ENCODE data around the gene TMEM117.

The TMEM117 gene

DNA sequence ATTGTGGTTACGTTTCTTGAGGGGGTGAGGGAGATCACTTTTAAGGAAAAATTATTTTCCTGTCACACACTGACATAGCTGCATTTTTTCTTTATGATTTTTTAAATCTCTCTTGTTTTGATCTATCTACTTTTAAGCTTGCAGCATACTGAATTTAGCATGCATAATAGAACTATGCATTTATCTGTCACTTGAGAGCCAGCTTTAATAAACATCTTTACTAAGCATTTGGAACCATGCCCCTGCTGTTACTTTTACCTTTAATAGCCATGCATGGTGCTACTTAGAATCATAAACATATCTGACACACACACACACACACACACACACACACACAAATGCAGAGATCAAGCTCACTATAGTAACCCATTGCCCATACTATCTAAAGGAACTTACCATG lies 554.0 kb downstream of the TMEM117 start:
- DNase-seq = peak in 1 of 2 experiments; percentile 36

GRCh38 chr12:44397631-44398030 lies 561.8 kb downstream of the TMEM117 start:
- peak; percentile 47 to 60 for DNase-seq

DNA sequence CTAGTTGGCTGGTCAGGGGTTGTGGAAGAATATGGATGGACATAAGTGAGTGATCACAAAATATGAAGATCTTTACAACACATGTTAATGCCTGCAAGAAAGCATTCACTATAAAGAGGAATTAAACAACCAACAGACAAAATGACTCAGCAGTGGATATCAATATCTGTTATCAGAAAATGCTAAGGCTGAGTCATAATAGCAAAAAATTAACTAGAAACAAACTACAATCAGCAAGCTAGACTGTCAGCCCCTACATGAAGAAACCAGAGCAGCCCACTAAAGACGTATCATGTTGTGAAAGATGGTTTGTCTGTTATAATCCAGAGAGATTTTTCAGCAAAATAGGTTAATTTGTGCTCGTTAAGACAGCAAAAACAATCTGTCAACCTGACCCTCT lies 567.3 kb downstream of the TMEM117 start:
- DNase-seq = no peak

DNA sequence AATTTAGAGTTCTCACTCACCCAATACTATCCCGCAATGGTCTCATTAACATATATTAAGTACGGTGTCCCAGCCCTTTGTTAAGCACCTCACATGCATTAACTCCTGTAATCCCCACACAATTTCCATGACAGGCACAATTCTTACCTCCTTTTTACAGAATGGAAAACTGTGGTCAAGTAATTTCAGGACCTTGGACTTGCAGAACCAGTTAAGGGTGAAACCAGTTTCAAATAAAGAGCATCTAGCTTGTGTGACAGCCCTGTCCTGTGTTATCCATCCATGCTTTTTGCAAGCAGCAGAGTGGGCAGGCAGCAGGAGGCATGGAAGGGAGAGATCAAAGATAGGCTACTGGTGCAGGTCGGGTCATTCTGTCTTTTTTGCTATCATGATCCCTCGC lies 569.4 kb downstream of the TMEM117 start:
- DNase-seq = no peak

DNA sequence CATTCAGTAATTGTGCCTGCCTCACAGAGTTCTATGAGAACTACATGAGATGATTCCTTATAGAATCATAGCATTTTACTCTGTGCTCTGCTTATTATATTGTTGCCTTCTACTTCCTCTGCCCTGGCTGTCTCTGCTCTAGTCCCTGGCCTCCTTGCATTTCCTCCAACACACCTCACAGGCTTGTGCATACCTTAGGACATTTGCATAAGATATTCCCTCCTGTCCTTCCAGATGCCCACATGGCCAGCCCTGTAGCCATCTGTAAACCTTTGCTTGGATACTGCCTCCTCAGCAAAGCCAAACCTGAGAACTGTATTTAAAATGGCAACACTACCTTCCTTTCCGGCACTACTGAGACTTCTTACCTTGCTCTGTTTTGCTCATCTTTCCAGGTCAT lies 586.7 kb downstream of the TMEM117 start:
- no peak for DNase-seq

- no peak for DNase-seq
Observed at GRCh38 chr12:44428825-44429224, 592.9 kb downstream of the TMEM117 start.

DNA sequence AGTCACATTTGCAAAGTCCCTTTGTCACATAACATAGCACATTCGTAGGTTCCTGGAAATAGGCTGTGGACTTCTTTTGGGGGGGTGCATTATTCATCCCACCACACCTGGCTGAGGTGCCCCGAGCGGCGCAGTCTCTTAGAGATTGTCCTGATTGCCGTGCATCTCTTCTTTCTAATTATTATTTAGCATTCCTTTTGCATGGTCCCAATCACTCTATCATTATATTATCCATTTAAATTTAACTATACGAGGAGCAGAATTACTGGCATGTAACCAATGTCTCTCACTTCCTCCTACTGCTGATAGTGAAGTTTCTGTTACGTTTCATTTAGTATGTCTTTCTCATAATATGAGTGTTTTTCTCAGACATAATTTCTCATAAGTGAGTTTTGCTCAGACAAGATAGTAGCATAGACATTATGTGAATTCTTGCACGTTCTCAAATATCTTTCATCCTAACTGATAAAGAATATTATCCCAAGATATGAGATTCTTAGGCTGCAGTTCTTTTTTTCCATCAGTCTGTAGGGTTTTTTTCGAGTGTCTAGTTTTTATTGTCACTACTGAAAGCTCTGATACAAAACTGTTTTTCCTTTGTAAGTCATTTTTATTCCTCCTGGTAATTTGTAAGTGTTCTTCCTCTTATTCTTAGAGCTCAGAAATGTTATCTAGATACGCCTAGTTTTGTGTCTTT lies 595.9 kb downstream of the TMEM117 start:
- no peak for DNase-seq

DNA sequence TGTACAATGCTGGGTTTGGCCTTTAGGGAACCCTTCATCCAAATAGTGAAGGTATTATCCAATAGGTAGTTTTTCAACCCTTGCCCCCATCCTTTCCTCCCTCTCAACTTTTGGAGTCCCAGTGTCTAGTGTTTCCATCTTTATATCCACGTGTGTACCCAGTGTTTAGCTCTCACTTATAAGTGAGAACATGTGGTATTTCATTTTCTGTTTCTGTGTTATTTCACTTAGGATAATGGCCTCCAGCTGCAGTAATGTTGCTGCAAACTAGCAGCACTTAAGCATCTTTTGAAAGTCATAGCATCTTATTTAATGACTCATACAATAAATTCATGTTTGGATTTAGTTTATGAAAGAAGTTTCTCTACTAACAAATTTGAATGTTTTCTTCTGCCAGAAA lies 597.8 kb downstream of the TMEM117 start:
- DNase-seq = no peak

- no peak for DNase-seq
Observed at GRCh38 chr12:44436756-44437155, 600.9 kb downstream of the TMEM117 start.
